Loucy (cell line): ENCODE measurements around the gene CCDC71.

Experiments used
- EZH2phosphoT487 ChIP-seq: fragments of 200-600 bp; IDR thresholded peaks from 2 replicates; pipeline ENCODE4 v1.6.1; 2018; ENCODE audit warnings: antibody characterized with exemption, mild to moderate bottlenecking, moderate library complexity, borderline replicate concordance
- TF ChIP-seq, protein P1 (sequence below): fragments of 200-600 bp; sonication (generic); conservative IDR thresholded peaks from 2 replicates; pipeline ENCODE4 v1.5.1; 2014; ENCODE audit warnings: mild to moderate bottlenecking, antibody characterized with exemption, low read length

- TF ChIP-seq, protein P1, sequence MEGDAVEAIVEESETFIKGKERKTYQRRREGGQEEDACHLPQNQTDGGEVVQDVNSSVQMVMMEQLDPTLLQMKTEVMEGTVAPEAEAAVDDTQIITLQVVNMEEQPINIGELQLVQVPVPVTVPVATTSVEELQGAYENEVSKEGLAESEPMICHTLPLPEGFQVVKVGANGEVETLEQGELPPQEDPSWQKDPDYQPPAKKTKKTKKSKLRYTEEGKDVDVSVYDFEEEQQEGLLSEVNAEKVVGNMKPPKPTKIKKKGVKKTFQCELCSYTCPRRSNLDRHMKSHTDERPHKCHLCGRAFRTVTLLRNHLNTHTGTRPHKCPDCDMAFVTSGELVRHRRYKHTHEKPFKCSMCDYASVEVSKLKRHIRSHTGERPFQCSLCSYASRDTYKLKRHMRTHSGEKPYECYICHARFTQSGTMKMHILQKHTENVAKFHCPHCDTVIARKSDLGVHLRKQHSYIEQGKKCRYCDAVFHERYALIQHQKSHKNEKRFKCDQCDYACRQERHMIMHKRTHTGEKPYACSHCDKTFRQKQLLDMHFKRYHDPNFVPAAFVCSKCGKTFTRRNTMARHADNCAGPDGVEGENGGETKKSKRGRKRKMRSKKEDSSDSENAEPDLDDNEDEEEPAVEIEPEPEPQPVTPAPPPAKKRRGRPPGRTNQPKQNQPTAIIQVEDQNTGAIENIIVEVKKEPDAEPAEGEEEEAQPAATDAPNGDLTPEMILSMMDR, result no peak
- no peak for TF ChIP-seq EZH2phosphoT487
These were observed 16.6 kb upstream of the CCDC71 start for GRCh38 chr3:49182682-49183081.
